HG03469 (cell line): Measurements from ENCODE around the gene AKT1S1.

Source experiments
- ATAC-seq: cut with Tn5 transposase; IDR thresholded peaks from one replicate; pipeline ENCODE4 v1.9.1; 2021; ENCODE audit warnings: mild to moderate bottlenecking, moderate library complexity, moderate number of reproducible peaks; ENCODE audit not compliant: unreplicated experiment

The AKT1S1 gene

DNA sequence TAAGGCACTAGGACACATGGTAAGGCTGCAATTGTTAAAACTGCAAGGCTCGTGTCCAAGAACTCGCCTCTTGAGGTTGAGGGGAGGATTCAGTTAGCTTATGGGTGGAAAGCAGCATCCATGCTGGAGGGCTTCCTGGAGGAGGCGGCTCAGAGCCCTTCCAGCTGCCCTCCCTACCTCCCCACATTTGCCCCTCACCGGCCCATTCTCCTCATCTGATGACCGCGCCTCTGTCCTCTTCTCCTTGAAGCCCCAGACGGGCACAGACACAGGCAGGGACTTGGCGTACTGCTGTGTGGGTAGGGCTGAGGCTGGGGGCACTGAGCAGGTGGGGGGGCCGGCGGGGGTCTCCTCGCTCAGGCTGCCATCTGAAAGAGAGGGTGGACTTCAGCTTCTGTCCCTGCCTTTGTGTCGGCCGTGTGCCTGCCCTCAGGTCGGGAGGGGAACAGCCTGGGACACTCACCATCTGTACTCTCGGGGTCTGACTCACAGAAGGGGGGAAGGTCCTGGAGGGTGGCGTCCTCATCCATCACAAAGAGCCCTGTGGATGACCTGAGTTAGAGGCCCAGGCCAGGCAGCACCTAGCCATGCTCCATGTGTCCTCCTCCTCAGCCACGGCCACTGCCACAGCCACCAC, 5.7 kb downstream of the AKT1S1 start:
- no peak for ATAC-seq

DNA sequence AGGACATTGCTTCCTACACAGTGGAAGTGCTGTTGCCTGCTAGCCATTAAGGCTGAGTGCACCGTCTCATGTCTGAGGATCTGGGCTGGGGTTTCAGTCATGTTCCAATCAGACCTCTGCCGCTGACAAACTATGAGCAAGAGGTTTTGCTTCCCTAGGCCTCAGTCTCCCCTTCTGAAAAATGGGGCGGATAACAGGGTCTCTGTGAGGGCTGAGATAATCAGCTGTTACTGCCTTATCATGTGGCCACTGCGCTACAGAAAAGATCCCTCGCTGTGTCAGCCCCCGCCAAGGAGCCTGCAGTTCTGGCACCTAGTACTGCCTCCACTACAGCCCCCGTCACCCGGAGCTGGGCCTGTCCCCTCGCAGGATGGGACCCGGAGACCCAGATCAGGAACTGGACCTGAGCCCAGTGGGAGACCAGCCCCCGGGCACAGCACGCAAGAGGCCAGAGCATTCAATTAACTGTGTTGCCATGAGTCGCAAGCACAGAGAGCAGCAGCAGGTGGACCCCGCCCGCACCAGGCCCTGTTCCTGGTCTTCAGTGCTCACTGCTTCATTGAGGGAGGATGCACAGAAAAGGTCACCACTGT, 6.8 kb downstream of the AKT1S1 start:
- no peak for ATAC-seq

DNA sequence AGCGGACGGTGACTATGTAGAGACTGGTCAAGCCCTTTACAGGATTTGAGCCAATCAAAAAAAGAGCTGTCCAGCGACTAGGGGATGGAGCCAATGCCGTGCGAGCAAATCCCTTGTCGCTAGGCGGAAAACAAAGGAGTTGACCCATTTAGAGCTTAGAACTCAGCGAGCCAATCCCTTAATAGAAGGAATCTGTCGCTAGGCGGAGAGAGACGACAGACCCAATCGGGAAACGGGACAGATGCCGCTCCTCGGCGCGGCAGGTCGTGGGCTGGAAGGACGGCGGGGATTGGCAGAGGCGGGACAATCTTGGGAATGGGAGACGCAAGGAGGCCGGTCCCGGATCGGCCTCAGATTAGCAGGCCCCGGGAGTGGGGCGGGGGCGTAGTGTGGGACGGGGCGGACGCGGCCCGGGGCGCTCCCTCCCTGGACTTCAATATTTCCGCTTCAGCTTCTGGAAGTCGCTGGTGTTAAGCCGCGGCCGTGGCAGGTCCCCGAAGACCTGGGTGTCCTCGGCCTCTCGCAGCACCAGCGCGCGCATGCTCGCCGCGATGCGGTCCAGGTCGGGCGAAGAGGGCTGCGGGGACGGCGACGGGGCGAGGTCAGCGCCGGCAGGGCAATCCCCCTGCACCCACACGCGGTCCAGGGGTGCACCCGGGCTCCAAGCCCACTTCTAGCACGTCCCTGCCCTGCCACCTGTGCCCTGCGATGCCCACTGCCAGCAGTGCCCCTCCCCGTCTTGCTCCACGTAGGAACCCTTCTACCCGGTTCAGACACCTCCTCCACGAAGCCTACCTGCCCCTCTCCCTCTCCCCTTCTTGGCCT, 7.5 kb downstream of the AKT1S1 start:
- ATAC-seq: peak; percentile 47

DNA sequence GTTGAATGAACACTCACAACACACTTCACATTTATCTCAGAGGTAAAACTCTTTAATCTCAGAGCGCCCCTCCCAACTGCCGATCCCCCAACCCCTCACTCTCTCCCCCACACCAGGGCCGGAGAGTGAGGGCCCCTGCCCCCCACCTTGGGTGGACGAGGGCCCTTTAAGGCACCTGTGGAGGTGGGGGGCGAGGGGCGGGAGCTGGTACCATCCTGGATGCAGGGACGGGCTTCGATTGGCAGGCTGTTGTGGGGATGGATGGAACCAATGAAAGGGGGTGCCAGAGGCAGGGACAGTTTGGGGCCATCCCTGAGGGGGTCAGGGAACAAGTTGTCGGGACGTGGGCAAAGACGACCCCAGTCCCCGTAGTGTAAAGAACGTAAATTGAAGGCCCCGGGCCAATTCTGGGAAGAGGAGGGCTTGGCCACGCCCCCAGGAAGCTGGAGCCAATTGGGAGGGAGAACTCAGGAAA, 8.1 kb downstream of the AKT1S1 start:
- no peak for ATAC-seq

DNA sequence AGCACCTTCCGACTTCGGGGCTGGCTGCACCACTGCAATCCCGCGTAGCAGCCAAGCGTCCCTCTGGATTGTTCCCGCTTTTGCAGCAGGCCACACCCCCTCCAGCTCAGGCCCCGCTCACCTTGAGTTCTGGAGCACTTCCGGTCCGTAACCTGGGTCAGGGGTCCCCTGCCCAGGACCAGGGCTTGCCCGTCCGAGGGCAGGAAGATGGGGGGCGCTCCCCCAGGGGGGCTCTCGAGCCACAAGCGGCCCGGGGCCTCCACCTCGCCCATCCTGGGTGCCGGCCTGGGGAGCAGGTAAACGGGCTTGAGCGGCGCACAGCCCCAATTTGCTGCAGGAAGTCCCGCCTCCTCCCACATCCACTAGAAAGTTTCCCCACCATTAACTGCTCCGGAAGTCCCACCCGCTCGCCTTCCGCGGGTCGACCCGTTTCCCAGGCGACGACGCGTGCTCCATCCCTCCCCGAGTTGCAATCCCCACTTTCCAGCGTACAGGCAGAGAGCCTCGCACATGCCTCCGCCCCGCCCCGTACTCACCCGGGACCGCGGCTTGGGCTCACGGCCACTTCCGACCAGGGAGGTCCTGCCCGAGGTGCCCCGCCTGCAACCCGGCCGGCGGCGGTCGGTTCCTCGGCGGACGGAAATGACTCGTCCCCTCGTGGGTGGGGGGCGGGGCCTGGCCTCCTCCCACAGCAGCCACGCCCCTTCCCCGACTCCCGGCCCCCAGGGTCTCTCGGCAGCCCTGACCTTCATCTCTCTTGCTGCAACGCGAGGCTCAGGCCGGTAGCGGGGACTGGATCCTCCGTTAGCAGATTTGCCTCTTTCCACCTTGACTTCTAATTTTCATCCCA, 10.0 kb downstream of the AKT1S1 start, which contains the start of gene PNKP:
TSS of gene PNKP (minus strand) at position 644 of the 850 bp plus-strand sequence. CDS start at position 272, 372 bp downstream.
- no peak for ATAC-seq

DNA sequence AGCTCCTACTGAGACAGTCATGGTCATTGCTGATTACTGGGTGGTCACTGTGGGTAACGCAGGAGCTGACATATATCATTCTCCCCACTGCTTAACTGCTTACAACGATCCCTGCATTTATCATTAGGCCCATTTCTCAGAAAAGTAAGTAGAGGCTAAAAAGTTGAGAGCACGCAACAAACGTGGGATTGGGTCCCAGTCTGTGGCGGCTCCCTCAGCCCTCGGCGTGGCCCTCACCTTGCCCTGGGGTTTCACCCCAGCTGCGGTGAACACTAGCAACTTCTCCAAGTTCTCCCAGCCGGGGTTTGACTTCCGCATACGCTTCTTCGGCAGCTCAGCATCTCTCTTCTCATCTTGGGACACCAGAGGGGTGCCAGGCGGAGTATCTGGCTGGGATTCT, 12.3 kb downstream of the AKT1S1 start:
- no peak for ATAC-seq

DNA sequence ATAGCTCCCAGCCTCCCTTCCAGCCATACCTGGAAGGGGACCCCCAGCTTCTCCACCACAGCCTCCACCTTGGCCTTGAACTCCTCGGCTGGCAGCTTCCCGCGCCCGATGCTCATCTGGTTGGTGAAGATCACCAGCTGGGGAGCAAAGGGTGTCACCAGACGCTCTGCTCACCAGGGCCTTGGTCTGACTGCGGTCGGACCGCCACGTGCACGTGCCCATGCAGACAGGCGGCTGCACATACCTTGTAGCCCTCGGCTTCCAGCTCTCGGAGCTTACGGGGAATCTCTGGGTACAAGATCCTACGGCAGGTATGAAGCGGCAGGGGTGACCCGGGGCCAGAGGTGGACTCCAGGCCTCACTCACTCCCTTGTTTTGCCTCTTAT, 13.2 kb downstream of the AKT1S1 start:
- ATAC-seq: no peak

DNA sequence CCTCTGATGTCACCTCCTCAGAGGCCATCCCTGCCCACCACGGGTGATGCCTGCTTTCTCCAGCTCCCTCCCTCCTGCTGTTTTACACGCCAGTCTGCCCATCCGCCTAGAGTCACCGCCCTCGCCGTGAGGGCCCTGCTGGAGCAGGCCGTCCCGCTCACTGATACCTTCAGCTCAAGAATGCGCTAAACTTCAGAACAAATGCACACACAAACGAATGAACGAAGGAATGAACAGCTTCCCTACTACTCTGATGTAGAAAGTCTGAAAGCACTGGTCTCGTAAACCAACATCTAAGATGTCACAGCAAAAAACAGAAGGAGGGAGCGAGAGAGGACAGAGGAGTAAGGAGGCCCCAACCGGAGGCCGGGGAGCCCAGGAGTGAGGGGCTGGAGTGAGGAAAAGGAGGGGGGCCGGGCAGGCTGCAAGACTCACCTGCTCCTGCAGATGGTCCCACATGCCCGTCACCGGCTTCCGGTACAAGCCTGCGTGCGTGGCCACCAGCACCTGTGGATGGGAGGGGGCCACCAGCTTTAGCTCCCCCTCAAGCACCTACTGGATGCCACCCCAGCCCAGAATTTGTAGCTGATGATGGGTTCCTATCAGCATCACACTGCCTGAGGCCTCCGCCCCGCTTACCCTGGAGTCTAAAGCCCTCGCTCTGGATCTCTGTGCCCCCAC, 13.8 kb downstream of the AKT1S1 start:
- ATAC-seq: no peak

DNA sequence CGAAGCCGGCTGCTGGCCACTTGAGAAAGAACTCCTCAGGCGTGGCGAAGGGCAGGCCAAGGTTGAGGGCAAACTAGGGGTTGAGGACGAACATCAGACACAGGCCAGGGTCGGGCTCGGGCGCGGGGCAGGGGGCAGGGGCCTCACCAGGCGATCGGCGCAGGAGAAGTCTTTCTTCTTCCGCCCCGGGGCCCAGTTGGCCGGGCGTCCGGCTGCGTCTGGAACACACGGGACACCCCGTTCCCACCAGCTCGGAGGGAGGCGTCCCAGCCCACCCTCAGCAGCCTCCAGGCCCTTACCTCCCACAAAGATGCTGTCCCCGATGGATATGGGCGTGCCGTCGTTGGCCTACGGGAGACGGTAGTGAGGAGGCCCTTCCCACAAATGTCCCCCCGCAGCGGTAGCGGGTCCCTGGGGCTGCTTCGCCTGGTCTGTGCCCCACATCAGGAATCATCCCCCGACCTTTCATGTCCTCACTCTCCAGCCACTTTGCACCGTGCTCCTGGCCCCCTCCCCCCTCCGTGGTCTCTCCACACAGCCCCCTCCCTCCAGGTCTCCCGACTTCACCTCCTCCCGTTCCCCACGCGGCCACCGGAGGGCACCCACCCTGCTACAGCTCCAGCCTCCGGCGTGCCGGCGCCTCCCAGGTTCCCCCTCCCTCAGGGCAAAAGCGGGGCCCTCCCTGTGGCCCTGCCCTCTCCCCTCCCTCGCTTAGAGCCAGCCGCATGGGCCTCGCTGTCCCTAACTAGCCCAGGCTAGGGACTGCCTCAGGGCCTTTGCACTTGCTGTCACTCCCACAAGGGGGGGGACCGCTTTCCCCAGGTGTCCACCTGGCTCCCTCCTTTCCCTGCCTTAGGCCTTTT, 14.5 kb downstream of the AKT1S1 start:
- no peak for ATAC-seq

DNA sequence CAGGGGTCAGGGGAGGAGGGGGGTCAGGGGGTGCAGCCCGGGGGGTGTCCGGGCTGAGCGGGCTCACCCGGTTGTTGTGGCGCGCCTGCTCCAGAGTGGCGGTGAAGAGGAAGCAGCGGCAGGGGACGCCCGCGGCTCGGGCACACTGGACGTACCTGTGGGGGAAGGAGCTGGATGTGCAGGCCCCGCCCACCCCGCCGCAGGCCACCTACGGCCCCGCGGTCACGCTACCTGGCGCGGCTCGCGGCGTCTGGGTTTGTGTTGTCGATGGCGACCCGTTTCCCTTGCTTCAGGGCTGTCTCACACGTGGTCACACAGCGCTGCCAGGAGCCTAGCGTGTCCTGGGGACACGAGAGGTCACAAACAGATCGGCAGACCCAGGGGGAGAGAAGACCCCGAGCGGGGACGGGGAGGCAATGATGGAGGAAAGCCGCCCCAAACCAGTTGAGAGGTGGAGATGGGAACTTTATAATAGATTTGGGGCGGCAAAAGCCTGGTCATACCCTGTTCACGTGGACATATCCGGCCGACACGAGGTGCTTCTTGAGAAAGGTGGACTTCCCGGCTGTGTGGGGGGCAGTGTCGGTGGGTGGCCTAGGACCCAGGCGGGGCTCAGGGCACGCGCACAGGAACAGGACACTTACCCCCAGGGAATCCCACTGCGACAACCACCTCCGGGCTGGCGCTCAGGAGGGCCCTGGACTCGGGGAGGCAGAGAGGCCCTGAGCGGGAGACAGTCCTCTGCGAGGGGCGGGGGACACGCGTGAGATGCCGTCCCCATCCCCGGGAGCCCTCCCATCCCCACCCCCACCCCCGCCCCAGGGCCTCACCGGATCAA, 15.4 kb downstream of the AKT1S1 start:
- ATAC-seq: no peak

DNA sequence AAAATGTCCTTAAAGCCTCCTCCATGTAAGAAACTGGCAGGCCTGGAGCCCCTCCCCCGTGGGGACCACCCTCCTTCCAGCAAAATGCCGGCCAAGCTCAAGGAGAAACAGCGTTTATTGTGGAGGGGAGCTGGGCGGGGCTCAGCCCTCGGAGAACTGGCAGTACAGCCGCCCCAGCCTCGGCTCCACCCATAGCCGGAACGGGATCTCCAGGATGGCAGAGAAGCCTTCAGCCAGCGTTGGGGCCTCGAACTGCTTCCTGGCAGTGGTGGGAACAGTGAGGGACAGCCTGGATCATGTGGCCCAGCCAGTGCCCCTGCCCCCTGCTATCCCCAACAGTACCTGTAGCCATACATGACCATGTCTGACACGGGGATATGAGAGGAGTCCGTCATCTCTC, 16.0 kb downstream of the AKT1S1 start:
- ATAC-seq: no peak

DNA sequence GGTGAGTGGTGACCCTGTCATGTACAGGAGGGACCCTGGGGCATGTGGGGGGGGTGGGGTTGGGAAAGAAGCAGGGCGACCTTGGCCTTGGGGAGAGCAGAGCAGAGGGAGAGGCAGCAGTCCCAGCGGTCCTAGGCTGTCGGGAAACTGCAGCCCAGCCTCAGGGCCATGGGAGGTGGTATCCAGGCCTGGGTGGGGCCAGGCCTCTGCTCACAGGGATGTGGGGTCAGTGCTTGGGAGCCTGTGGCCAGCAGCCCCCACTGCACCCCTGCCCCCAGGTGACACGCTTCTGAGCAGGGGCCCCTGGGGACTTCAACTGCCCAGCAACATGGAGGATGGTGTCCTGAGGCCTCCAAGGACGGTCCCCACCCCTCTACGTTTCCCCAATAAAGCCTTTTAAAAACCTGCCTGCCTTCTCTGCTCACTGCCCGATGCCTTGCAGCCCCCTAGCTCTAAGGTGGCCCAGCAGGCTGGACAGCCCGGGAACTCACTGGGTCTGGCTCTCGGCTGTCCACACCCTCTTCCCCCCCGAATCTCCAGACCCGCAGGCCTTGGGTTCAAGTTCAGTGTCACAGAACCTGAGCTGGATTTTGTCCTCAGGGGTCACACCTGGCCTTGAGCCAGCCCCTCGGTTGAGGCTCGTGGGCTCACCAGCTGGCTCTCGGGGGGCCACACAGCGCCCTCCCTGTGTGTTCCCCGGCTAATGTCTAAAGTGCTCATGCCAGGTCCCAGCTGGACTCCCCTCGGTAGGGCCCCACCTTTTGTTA, 16.6 kb downstream of the AKT1S1 start:
- ATAC-seq: no peak

DNA sequence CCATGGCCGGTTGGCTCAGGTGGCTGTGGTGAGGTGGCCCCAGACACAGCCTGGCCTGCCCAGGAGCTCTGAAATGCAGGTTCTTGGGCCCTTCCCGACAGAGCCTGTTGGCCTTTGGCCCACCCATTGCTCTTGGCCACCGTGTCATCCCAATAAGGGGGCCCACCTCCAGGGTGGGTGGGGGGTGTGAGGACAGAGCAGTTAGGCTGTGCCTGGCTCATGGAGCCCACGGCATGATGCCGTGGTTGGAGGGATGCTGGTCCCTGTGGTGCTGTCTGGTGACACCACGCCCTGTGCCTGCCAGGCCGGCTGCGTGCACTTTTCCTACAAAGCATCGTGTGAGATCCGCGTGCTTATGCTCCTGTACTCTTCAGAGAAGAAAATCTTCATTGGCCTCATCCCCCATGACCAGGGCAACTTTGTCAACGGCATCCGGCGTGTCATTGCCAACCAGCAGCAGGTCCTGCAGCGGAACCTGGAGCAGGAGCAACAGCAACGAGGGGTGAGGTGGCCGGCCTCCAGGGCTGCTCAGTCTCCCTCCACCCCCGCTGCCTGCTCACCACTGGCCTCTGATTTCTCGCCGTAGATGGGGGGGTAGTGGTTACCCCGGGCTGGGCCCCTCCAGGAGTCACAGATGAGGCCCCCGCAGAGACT, 17.3 kb downstream of the AKT1S1 start:
- no peak for ATAC-seq

DNA sequence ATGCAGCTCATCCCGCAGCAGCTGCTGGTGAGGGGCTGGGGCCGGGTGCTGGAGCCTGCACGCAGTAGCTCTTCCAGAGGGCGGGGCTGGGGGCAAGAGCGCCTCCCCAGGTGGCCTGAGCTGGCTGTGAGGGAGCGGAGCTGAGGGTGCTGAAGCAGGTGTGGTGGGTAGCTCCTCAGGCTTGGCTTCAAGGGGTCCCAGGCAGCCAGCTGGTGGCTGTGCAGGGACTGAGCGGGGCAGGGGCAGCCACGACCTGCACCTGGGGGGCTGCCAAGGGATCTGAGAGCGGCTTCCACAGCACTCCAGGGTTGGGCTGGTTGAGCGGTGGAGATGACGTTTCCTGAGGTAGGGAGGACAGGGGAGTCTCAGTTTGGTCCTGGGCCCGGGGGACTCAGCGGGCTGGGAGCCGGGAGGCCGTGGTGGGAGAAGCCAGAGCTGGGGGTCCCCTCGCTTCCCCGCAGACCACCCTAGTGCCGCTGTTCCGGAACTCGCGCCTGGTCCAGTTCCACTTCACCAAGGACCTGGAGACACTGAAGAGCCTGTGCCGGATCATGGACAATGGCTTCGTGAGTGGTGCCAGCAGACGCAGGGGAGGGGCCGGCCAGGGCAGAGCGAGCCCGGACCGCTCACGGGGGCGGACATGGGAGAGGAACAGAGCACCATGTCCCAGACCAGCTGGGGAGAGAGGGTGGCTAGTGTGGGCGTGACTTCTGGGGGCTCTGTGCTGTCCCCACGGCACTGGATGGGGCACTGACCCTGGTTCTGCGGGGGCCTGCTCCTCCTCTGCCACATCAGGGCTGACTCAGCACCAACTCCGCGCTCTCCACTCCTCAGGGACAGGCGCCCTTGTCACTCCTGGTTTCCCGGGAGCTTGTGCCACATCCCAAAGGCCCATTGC, 18.8 kb downstream of the AKT1S1 start:
- ATAC-seq: no peak

DNA sequence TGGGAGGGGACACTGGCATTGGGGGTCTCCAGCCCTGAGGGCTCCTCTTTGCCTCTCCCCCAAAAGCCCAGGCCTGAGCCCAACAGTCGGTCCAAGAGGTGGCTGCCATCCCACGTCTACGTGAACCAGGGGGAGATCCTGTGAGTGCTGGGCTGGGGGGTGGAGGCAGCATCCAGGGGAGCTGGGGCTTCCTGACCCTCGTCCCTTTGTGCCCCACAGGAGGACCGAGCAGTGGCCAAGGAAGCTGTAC, 19.4 kb downstream of the AKT1S1 start:
- no peak for ATAC-seq

DNA sequence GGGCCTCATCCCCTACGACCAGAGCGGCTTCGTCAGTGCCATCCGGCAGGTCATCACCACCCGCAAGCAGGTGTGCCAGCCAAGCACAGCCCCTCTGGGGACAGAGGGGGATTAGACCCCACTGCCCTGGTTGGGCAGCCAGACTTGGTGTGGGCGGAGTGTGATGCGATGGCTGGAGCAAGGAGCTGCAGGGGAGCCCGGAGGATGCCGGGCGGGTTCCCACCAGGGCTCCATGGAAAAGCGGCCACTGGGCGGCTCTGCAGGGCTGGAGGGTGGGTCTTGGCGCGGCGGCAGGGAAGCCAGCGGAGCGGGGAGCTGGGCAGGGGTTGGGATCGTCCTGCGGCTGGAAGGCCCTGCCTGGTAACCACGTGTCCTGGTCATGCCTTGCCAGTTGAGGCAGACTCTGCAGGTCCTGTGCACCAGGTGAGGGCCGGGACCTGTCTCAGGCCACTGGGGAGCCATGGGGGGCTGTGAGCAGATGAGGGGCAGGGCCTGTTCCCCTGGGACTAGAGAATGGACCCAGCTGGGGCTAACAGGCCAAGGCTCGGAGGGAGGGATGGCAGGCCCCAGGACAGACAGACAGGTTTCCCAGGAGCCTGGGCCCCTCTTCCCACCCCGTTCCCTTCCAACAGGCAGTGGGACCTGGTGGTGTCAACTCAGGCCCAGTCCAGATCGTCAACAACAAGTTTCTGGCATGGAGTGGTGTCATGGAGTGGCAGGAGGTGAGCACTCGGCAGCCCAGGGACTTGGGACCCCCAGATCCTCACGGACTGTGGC, 19.9 kb downstream of the AKT1S1 start:
- no peak for ATAC-seq
